ENCODE measurements around the gene HOXA5.
A peak's percentile ranks its signal among the peaks of the same experiment; 100 is the strongest.

The HOXA5 gene

GRCh38 chr7:27150568-27151340, 7.3 kb upstream of the HOXA5 start:
- DNase-seq (ENCODE audit: insufficient read length, low spot score) (peak; percentile 86), FAIRE-seq (no peak)

- DNase-seq (ENCODE audit: insufficient read length, low spot score) (no peak), FAIRE-seq (no peak)
These were observed 6.5 kb upstream of the HOXA5 start for GRCh38 chr7:27149842-27150567.

- FAIRE-seq (no peak), DNase-seq (ENCODE audit: insufficient read length, low spot score) (no peak)
These were observed 5.5 kb upstream of the HOXA5 start for GRCh38 chr7:27148756-27149641.

GRCh38 chr7:27148031-27148755, 4.7 kb upstream of the HOXA5 start:
- no peak for DNase-seq (ENCODE audit: insufficient read length, low spot score)
- FAIRE-seq: no peak

DNA sequence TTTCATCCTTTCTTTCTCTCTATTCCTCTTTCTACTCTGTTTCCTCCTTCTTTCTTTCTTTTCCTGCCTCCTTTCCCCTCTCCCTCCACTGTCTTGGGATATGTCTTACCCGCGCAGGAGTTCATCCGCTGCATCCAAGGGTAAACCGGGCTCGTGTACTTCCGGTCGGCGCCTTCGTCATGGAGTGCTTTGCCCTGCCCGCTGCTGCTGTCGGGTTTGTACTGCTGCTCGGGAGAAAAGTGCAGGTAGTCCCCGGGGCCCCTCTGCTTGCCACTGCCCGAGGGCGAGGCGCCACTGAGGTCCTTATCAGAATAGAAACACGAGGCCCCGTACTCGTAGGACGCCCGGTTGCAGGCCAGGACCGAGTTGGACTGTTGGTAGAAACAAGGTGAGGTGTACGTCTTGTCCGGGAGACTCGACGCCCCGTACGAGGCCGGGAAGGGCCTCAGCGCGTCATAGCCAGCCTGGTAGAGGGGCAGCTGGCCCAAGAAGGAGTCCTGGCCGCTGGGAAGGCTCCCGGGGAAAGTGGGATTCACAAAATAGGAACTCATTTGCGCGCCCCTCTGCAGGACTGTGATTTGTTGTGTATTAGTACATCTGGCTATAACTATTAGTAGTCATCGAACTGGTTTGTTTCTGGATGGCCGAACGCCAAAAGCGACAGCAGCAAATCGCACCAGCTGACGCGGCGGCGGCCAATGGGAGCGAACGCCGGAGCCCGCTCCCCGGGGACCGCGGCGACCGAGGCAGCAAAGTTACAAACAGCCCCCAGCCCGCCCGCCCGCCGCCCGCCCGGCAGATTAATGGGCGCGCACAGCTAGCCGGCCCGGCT, 3.9 kb upstream of the HOXA5 start, which contains the start of gene HOXA6:
Gene HOXA6, minus strand, starts transcription at position 576 of the 832 bp plus-strand sequence. Its CDS starts 25 bp downstream, at position 551.
- FAIRE-seq (no peak), DNase-seq (ENCODE audit: insufficient read length, low spot score) (no peak)

GRCh38 chr7:27146491-27147198, 3.2 kb upstream of the HOXA5 start:
- FAIRE-seq (no peak), DNase-seq (ENCODE audit: insufficient read length, low spot score) (no peak)

- DNase-seq (ENCODE audit: insufficient read length, low spot score) (no peak), FAIRE-seq (no peak)
These were observed 2.5 kb upstream of the HOXA5 start for GRCh38 chr7:27145914-27146412.

GRCh38 chr7:27145165-27145913, 1.9 kb upstream of the HOXA5 start:
- FAIRE-seq (no peak), DNase-seq (ENCODE audit: insufficient read length, low spot score) (no peak)

DNA sequence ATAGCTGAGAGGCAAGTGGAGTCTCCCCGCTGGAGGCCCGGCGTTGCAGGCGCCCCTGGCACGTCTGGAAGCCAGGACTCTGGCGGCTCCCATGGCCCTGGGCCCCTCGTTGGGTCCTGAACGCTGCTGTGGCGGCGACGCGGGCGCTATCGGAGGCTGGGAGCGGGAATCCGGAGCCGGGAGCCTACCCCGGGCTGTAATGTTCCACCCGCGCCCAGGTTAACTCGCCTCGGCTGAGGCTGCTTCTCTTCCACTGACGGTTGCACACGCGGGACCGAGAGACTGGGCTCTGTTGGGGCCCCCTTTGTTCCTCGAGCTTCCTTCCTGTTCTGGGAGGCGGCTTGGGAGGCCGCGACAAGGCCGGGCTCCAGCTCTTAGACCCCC, 1.3 kb upstream of the HOXA5 start:
- no peak for DNase-seq (ENCODE audit: insufficient read length, low spot score)
- FAIRE-seq: no peak

GRCh38 chr7:27143950-27144780, 684 bp upstream of the HOXA5 start:
- DNase-seq (ENCODE audit: insufficient read length, low spot score) (no peak), FAIRE-seq (no peak)

- DNase-seq (ENCODE audit: insufficient read length, low spot score) (no peak), FAIRE-seq (no peak)
These were observed 880 bp downstream of the HOXA5 start for GRCh38 chr7:27142580-27143022.

- FAIRE-seq (no peak), DNase-seq (ENCODE audit: insufficient read length, low spot score) (no peak)
These were observed 1.4 kb downstream of the HOXA5 start for GRCh38 chr7:27141923-27142579.

DNA sequence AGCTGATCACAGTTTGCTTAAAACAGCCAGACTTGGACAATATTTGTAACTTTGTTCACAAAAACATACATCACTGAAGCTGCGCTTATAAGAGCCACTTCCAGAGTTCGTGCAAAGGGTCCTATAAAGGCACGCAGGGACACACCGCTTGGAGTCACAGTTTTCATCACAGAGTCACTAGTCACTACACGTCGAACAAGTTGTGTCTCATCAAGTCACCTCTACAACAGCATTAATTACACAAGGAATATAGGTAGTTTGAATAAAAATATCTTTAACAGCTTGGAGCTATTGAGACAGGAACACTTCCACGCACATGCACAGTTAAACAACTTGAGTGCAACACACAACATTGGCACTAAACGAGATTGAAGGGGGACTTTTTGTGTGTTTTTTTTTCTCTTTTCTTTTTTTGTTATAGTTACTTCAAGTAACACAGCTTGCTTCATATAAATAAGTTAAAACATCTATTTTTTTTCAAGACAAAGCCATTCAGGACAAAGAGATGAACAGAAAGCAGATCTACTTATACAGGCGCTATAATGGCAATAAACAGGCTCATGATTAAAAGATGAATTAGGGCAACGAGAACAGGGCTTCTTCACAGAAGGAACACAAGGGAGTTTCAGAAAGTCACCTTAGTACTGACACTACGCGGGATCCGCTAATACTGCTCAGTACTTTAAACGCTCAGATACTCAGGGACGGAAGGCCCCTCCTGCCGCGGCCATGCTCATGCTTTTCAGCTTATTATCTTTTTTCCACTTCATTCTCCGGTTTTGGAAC, 2.2 kb downstream of the HOXA5 start:
- DNase-seq (ENCODE audit: insufficient read length, low spot score): no peak
- FAIRE-seq: no peak

DNA sequence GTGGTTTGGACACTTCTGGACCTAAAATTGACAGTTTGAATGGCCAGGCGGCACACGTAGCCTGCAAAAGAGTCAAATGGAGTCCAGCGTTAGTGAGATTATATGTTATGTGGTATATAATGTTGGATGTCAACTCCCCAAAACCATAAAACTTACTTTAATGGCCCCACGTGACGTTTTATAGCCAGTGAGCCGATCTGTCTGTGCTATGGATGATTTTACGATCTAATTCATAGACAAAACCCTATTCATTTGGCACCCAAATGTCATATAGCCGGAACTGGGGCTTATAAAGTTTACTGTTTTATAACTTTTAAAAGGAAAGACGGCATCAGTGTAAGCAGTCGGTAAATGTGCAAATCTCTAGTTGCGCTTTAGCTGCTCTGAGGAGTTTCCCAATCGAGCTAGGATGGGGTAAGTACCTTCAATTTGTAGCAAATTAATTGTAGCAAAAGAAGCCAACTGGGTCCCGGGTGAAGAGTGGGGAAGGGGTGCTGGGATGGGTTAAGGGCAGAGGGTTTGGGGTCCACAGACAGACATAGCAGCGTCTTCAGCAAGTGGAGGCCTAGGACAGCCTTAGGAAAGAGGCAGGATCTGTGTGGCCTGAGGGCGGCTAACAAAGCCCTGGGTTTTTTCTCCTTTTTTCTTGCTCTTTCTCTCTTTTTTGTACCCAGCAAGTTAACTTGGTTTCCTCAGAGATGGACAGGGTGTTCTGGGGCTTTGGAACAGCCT, 3.2 kb downstream of the HOXA5 start:
- FAIRE-seq: no peak
- no peak for DNase-seq (ENCODE audit: insufficient read length, low spot score)

Data from GM19239 (cell line).